Stimulated activated effector memory CD8-positive, alpha-beta T cell treated with anti-CD3 and anti-CD28 coated beads, Interleukin-12 subunit alpha, Interleukin-12 subunit beta, amount 100 ng/mL, for 72 hours (primary cell): ENCODE results near the gene BZW2.

Experiments used
- ATAC-seq: fragments of 150-1000 bp; cut with Tn5 transposase; 2 replicates; pipeline ENCODE4 v1.10.0; 2021
- DNase-seq, 2 donors: peaks; one replicate each; pipeline ENCODE4 v3.0.0; 2021 to 2022; ENCODE audit warnings: low spot score in 2 of 2
- H3K27ac Mint-ChIP-seq: one replicate; pipeline ENCODE4 v1.8.0; 2022; ENCODE audit warnings: mild to moderate bottlenecking, mixed read lengths
- H3K36me3 Mint-ChIP-seq: one replicate; pipeline ENCODE4 v1.8.0; 2022; ENCODE audit warnings: mild to moderate bottlenecking, mixed read lengths
- H3K4me1 Mint-ChIP-seq: one replicate; pipeline ENCODE4 v1.8.0; 2022; ENCODE audit warnings: mixed read lengths
- H3K4me3 Mint-ChIP-seq: one replicate; pipeline ENCODE4 v1.8.0; 2022; ENCODE audit warnings: mild to moderate bottlenecking, mixed read lengths
- H3K9me3 Mint-ChIP-seq: one replicate; pipeline ENCODE4 v1.8.0; 2022; ENCODE audit warnings: mixed read lengths

BZW2 gene

DNA sequence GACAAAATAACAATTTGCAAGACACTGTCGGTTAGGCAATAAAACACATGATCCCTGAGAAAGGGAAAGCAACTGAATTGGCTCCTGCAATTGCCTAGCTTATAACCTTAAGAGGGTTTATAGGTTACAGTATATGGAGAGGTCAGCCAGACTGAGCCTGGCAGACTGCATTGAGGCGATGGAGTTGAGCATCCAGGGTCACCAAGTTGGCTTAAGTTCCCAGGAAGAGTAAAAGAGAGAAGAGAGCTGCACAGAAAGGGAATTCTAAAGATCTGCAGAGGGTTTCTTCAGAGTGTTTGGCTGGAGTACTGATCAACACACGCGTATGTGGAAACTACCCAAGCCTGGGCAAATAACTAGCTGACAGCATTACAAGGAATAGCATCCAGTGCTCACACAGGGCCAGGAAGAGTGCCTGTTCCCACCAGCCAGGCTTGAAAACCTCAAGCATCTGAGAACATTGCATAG lies 11.7 kb upstream of the BZW2 start:
- H3K9me3 Mint-ChIP-seq, result no peaks in the 10 kb centered on the region
- H3K27ac Mint-ChIP-seq, result no peak overlapping the region
- H3K36me3 Mint-ChIP-seq, result peaks cover 28% of the 10 kb centered on the region
- ATAC-seq, result no peak
- DNase-seq, result no peak
- H3K4me1 Mint-ChIP-seq, result peaks cover 7% of the 10 kb centered on the region
- H3K4me3 Mint-ChIP-seq, result no peak overlapping the region

DNA sequence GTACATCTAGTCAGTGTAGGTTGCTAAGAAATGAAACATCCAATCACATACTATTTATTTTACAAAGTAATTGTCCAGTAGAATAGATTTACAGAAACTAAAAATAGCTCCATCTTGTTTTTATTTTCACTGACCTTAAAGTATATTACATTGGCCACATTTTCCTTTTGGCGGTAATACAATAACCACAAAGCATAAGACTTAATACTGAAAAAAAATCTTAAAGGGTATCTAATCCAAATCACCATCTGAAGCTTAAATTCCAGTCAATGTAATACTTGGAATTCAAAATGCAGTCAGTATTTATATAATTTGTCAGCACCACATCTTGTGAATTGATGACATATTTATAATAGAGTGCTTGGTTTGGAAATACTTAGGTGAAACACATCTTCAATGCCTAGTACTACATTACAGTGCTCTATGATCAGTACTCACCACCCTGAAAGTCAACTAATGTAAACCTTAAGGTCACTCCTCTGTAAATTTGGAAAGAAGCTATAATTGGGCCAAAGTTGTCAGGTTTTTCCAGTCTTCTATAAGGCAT lies 9.4 kb upstream of the BZW2 start:
- no peak for ATAC-seq
- peaks cover 7% of the 10 kb centered on the region for H3K4me1 Mint-ChIP-seq
- H3K9me3 Mint-ChIP-seq, result no peaks in the 10 kb centered on the region
- H3K36me3 Mint-ChIP-seq, result peaks cover 28% of the 10 kb centered on the region
- no peak overlapping the region for H3K27ac Mint-ChIP-seq
- no peak overlapping the region for H3K4me3 Mint-ChIP-seq
- no peak for DNase-seq

DNA sequence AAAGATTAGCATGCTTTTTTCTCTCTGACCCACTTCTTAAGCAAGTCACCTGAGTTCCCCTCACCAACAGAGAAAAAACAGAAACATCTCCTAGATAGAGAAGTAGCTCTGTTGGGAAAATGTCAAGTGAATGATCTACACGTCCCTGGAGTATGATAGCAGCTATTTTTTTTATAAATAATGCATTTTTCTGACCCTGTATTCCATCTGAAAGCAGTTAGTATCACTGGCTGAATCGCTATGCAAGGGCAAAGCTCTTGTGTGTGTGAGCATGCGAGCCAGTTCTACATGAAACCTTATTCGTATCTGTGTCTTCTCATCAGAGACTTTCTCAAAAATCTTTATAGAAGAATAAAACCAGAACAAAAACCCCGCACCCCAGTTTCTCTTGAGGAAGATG lies 8.6 kb upstream of the BZW2 start:
- H3K27ac Mint-ChIP-seq, result no peak overlapping the region
- ATAC-seq, result no peak
- H3K9me3 Mint-ChIP-seq, result no peaks in the 10 kb centered on the region

DNA sequence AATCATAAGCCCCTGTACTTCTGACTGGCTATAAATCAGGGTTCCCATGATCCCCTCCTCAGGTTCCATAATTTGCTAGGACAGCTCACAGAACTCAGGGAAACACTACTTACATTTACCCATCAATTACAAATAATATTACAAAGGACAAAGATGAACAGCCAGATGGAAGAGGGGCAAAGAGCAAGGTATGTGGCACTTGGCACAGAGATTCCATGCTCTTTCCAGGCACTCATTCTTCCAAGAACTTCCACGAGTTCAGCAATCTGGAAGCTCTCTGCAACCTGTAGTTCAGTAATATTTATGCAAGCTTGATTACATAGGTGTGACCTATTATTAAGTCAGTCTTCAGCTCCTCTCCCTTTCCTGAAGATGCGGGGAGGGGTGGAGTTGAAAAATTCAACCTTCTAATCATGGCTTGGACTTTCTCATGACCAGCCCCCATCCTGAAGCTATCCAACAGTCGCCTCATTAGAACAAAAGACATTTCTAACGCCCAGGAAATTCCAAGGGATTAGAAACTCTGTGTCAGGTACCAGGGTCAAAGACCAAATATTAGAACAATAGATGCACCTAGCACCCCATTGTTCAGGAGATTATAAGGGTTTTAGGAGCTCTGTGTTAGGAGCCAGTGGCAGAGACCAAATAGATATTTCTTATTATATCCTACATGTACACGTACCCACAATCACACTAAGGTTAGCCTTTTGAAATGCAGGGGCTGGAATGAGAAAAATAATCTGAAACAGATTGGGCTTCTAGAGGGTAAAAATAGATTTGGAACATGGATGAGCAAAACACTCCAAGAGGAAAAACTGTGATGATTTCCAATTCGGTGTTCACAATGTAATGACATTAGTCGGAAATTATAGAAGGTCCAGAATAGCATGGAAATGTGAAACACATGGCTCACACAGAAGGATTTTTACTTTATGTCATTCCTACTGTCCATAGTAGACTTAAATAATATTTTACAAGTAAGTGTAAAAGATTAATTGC lies 7.4 kb upstream of the BZW2 start:
- ATAC-seq (no peak), DNase-seq (no peak)
- Mint-ChIP-seq H3K4me3 (no peak overlapping the region), H3K9me3 (no peaks in the 10 kb centered on the region), H3K36me3 (peaks cover 28% of the 10 kb centered on the region), H3K4me1 (peaks cover 15% of the 10 kb centered on the region), H3K27ac (no peak overlapping the region)

More for the DNA sequence above, 8.6 kb upstream of the BZW2 start:
- DNase-seq, result no peak
- Mint-ChIP-seq H3K4me3 (no peak overlapping the region), H3K36me3 (peaks cover 28% of the 10 kb centered on the region), H3K4me1 (peaks cover 7% of the 10 kb centered on the region)

GRCh38 chr7:16644157-16644556 lies 1.8 kb upstream of the BZW2 start:
- no peaks in the 10 kb centered on the region for H3K9me3 Mint-ChIP-seq
- peaks cover 27% of the 10 kb centered on the region for H3K36me3 Mint-ChIP-seq
- no peak for DNase-seq
- H3K4me3 Mint-ChIP-seq, result peak overlapping the region; percentile 93
- H3K27ac Mint-ChIP-seq, result peak overlapping the region; percentile 99
- ATAC-seq, result no peak
- H3K4me1 Mint-ChIP-seq, result peaks cover 52% of the 10 kb centered on the region

DNA sequence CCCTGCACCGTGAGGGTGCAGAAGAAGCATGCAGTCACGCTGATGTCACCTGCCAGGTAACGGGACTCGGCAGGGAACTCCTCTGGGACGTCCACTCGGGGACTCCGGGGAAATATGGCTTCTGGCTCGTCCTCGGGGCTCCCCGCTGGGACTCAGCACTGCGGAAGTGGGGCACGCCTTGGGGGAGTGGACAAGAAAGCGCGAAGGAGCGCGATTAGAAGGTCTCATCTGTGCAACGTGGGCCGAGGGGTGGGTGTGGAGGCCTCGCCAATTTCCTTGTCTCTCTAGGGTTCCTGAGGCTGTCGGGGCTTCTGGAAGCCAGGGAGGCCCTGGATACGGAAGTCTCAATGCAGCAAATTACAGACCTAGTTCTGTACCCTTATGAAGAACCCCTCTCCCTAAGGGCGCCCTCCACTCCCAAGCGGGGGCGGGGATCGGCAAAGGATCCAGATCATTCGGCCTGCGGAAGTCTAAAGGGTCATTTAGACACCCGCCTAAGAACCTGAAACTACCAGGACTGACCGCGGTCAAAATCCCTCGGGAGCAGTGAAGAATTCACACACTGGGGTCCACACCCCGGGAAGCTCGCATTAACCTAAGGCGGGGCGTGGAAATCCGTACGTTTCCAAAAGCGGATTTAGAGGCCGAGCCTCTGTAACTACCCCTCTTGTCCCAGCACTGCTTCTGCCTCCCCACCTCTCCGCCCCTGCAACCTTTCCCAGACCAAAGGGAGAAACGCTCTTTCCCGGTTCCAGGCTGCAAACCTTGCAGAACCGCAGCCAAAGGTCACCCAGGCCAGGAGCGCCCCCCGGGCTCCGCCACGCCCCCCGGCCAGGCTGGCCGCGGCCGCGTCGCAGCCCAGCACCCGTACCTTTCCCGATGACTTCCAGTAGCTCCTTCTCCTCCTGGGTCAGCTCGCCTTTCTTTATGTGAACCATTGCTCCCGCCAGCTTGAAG lies 1.1 kb upstream of the BZW2 start:
- peak; percentile 31 to 77 for DNase-seq
- peaks cover 33% of the 10 kb centered on the region for H3K36me3 Mint-ChIP-seq

GRCh38 chr7:16646472-16647072 lies 591 bp downstream of the BZW2 start:
- H3K4me1 Mint-ChIP-seq, result peaks cover 65% of the 10 kb centered on the region
- ATAC-seq, result peak; percentile 2
- peak overlapping the region; percentile 93 for H3K4me3 Mint-ChIP-seq
- H3K9me3 Mint-ChIP-seq, result no peaks in the 10 kb centered on the region
- peaks cover 33% of the 10 kb centered on the region for H3K36me3 Mint-ChIP-seq
- DNase-seq, result no peak
- H3K27ac Mint-ChIP-seq, result peak overlapping the region; percentile 99

More for the DNA sequence above, 1.1 kb upstream of the BZW2 start:
- Mint-ChIP-seq H3K4me3 (peak overlapping the region; percentile 93), H3K27ac (peak overlapping the region; percentile 99), H3K4me1 (peaks cover 55% of the 10 kb centered on the region), H3K9me3 (no peaks in the 10 kb centered on the region)
- peak; percentile 49 for ATAC-seq

- Mint-ChIP-seq H3K4me3 (peak overlapping the region; percentile 93), H3K36me3 (peaks cover 36% of the 10 kb centered on the region), H3K27ac (peak overlapping the region; percentile 99), H3K4me1 (peaks cover 72% of the 10 kb centered on the region), H3K9me3 (no peaks in the 10 kb centered on the region)
- DNase-seq (no peak), ATAC-seq (no peak)
These were observed 1.5 kb downstream of the BZW2 start for GRCh38 chr7:16647435-16647960.

- H3K4me3 Mint-ChIP-seq, result peak overlapping the region; percentile 93
- ATAC-seq, result no peak
- no peaks in the 10 kb centered on the region for H3K9me3 Mint-ChIP-seq
- peaks cover 74% of the 10 kb centered on the region for H3K4me1 Mint-ChIP-seq
- peak overlapping the region; percentile 24 for H3K27ac Mint-ChIP-seq
- DNase-seq, result no peak
- peaks cover 40% of the 10 kb centered on the region for H3K36me3 Mint-ChIP-seq
These were observed 2.6 kb downstream of the BZW2 start for GRCh38 chr7:16648551-16648950.

GRCh38 chr7:16649196-16649595 lies 3.2 kb downstream of the BZW2 start:
- H3K36me3 Mint-ChIP-seq, result peaks cover 40% of the 10 kb centered on the region
- no peak for DNase-seq
- H3K4me1 Mint-ChIP-seq, result peaks cover 69% of the 10 kb centered on the region
- H3K9me3 Mint-ChIP-seq, result no peaks in the 10 kb centered on the region
- no peak for ATAC-seq
- peak overlapping the region; percentile 93 for H3K4me3 Mint-ChIP-seq
- H3K27ac Mint-ChIP-seq, result no peak overlapping the region

DNA sequence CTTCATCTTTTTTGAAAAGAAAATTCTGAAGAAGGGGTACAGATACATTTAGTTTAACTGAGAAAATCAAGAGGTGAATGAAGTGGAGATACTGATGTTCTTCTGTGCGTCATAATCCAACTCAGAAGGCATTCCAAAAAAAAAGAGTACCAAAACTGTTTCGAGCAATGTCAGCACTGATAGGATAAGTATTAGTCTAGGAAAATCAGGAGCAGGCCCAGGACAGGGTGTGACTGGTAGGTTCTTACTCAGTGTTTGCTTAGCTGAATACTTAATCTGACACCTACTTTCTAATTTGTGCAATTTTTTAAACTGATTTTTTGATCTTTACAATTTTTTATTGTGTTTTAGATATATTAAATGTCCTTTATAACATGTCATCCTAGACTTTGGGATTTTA lies 4.3 kb downstream of the BZW2 start:
- Mint-ChIP-seq H3K4me1 (peaks cover 63% of the 10 kb centered on the region), H3K27ac (no peak overlapping the region), H3K36me3 (peaks cover 40% of the 10 kb centered on the region), H3K9me3 (no peaks in the 10 kb centered on the region), H3K4me3 (no peak overlapping the region)
- ATAC-seq (no peak), DNase-seq (no peak)

DNA sequence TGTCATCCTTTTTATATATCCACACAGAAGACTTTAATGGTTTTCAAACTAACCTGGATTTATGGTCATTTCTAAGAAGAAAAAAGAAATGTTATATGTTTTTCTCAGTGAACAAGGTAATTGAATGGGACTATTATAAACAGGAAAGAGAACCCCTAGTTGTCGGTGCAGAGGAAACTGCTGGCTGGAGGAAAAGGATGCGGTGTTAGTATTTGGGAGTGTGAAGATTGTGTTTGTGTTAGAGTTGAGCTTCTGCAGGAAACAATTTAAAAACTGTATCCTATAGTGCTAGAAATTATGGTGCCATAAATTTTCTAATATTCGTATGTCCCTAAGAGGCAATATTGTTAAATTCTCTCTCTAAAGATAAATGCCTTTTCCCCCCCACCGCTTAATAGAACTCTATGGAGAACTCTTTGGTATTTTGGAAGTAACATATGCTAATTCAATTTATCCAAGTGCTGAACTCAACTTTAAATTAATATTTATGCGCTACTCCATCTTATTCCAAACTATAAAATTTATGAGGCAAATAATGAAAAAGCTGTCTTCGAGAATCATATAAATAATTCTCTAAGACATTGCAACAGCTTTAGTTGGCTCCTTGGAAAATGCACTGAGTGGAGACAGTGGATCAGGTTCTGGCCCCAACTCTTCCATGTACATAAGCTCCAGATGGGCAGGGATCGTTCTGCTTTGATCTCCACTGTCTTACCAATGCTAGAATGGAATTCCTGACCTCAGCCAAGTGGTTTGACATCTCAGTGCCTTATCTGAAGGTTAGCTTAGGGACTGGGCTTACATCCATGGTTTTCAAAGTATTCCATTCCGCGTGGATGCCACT lies 5.6 kb downstream of the BZW2 start:
- H3K4me3 Mint-ChIP-seq, result no peak overlapping the region
- H3K9me3 Mint-ChIP-seq, result no peaks in the 10 kb centered on the region
- DNase-seq (no peak), ATAC-seq (no peak)
- H3K4me1 Mint-ChIP-seq, result peaks cover 54% of the 10 kb centered on the region
- H3K27ac Mint-ChIP-seq, result no peak overlapping the region
- H3K36me3 Mint-ChIP-seq, result peaks cover 30% of the 10 kb centered on the region

- Mint-ChIP-seq H3K9me3 (no peaks in the 10 kb centered on the region), H3K4me1 (peaks cover 51% of the 10 kb centered on the region), H3K4me3 (no peak overlapping the region), H3K36me3 (peaks cover 30% of the 10 kb centered on the region), H3K27ac (no peak overlapping the region)
- DNase-seq (no peak), ATAC-seq (no peak)
These were observed 6.2 kb downstream of the BZW2 start for GRCh38 chr7:16652240-16652583.

GRCh38 chr7:16652888-16653287 lies 6.9 kb downstream of the BZW2 start:
- H3K27ac Mint-ChIP-seq, result peak overlapping the region; percentile 7
- peaks cover 51% of the 10 kb centered on the region for H3K4me1 Mint-ChIP-seq
- no peak for DNase-seq
- no peak for ATAC-seq
- H3K36me3 Mint-ChIP-seq, result peaks cover 33% of the 10 kb centered on the region
- no peak overlapping the region for H3K4me3 Mint-ChIP-seq
- no peaks in the 10 kb centered on the region for H3K9me3 Mint-ChIP-seq
